GM12801 (cell line): Measurements from ENCODE around the gene MCF2L2.

Source experiments
- TF ChIP-seq, protein P1 (sequence below): IDR thresholded peaks from one replicate; pipeline ENCODE4 v1.5.1; 2011; ENCODE audit warnings: control low read depth; ENCODE audit not compliant: insufficient read length; ENCODE audit errors: extremely low read depth

MCF2L2 gene

DNA sequence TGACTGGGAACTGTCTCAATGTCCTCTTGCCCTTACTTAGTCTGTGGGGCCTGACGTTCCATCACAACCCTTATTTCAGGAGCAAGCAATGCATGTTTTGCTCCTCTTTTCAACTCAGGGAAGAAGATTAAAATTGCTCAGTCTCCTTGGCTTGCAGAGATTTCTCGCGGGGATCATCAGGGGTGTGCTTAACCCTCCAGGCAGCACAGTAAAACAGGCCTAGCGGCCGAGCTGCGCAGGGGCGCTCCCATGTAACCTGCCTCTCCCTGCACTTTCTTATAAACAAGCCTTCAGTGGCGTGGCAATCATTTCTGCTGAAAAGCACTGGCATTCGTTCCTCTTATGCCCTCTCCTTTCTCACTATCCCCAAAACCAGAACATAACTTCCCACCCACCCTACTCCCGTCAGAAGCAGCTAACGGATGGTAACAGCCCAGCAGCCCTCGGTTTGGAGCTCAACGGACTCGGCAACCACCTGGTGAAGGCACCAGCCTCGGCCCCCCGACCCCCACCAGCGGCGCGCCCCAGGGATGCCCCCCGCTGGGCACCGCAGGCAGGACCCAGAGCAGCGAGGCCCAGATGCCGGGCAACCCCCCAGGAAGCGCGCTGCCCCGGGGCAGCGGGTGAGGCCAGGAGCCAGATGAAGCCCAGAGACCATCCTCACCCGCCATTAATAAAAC lies 1.1 kb downstream of the MCF2L2 start:
- TF ChIP-seq, protein P1, sequence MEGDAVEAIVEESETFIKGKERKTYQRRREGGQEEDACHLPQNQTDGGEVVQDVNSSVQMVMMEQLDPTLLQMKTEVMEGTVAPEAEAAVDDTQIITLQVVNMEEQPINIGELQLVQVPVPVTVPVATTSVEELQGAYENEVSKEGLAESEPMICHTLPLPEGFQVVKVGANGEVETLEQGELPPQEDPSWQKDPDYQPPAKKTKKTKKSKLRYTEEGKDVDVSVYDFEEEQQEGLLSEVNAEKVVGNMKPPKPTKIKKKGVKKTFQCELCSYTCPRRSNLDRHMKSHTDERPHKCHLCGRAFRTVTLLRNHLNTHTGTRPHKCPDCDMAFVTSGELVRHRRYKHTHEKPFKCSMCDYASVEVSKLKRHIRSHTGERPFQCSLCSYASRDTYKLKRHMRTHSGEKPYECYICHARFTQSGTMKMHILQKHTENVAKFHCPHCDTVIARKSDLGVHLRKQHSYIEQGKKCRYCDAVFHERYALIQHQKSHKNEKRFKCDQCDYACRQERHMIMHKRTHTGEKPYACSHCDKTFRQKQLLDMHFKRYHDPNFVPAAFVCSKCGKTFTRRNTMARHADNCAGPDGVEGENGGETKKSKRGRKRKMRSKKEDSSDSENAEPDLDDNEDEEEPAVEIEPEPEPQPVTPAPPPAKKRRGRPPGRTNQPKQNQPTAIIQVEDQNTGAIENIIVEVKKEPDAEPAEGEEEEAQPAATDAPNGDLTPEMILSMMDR: no peak

DNA sequence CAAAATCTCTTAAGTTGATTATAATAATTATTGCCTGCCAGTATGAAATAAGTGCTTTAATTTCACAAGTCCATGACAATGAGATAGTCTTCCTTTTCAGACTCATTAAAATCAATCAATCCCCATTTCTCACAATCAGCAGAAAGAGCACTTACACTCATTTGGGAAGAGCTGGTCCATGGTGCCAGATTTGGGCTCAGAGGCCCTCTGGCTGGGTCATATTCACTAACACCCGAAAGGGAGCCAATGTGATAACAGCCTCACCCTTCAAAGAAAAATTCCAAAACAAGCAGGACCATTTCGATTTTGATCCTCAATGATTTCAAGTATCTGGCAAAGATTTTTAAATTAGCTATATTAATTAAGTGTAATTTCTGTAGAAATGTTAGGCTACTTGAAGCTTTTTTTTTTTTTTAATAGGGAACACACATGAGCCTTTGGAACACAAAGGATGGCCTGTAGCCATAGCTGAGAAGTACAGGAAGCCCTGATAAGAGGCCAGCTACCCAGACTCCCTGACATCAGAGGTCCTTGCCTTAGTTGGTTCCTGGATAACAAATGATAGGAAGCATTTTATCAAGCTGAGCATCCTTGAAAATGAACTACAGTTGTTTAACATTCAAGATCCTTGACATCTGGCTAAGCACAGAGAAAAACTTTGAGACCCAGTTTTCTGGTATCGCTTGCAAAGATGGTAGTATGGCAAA lies 17.1 kb downstream of the MCF2L2 start:
- TF ChIP-seq, protein P1: no peak

DNA sequence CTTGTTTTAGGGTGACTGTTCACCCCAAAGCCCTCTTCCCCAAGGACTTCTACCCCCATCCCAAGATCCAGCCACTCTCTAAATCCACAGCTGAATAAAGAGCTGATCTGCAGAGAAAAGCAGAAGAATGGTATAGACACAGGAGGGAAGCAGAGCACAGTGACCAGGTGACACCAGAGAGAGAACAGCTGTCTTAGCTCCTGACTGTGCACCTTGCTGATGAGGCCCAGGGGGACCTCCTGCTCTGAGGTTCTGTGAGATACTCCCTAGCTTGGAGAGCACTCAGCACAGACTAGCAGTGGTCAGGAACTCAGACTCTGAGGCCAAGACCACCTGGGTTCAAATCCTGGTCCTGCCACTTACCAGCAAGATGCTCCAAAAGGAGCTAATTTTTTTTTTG lies 17.7 kb downstream of the MCF2L2 start:
- TF ChIP-seq, protein P1: no peak

DNA sequence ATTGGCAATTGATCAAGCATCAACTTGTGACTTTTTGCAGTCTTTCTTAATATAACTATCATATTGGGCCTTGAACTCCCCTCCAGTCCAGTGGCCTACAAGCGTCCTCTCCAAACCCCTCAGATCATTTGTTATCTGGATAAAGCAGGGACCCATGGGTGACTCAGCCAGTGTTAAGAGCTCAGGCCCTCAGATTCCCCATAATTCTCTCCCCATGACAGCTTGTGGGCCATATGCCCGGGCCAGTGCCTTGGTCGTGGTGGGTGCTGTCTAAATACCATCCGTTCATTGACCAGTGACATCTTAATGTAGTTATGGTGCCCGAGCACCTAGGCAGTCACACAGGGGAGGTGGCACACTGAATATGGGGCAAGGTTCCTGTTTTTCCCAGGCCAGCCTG lies 18.1 kb downstream of the MCF2L2 start:
- TF ChIP-seq, protein P1: no peak

DNA sequence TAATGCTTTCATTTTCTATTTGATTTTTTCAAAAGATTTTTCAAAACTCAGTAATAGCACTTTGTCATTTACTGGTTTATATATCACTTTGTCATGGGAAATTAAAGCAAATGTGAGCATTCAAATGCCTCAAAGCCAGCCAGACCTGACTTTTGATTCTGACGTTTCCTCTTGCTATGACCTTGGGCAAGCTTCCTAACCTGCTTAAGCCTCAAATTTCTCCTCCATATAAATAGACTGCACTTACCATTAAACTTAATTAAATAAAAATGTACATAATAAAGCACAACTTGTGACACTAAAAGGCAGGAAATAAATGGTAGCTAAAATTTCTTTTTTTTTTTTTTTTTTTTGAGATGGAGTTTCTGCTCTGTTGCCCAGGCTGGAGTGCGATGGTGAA lies 19.2 kb downstream of the MCF2L2 start:
- TF ChIP-seq, protein P1: no peak

DNA sequence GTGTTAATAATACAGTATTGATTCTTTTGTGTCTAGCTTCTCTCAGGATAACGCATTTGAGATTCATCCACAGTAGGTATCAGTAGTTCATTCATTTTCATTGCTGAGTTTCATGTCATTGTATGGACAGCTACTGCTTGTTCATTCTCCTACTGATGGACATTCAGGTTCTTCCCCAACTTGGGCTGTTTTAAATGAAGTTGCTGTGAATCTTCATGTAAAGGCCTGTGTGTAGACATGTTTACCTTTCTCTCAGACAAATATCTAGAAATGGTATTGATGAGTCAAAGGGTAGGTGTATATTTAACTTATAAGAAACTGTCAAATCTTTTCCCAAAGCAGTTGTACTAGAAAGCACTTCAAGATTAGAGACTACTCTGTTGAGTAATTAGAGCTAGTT lies 26.7 kb downstream of the MCF2L2 start:
- TF ChIP-seq, protein P1: no peak

DNA sequence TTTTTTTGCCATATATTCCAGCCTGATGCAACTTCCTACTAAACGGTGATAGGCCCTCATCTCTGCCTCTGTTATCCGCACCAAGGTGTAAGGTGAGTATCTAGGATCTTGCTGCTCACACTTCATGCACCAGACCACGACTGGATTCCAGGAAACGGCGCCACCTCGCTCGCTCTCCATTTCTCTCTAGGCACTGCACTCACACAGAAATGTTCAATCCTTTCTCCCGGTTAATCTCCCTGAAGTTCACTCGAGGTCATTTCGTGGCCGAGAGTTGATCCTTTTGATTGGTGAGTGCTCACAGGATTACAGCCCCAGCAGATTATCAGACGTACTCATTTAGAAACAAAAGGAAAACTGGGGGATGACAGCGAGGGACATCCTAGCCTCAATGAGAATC lies 28.1 kb downstream of the MCF2L2 start:
- TF ChIP-seq, protein P1: no peak
